HCT116 (cell line): Measurements from ENCODE around the gene NUDT8. TPM values are rescaled to one million over a fixed set of nuclear protein-coding genes. Genes with fewer than 3 reads are reported as not detected.
A peak's percentile ranks its signal among the peaks of the same experiment; 100 is the strongest.

Source experiments
- ATAC-seq: fragments of 200-7000 bp; cut with Tn5 transposase; 2 replicates; pipeline ENCODE4 v1.9.1; 2020; ENCODE audit warnings: mild to moderate bottlenecking, moderate library complexity
- BruUV-seq: library from RNA; stranded (reverse); fragments of 400-500 nt; replicated peaks from 2 replicates; lab custom pipeline; 2021; lab: Mats Ljungman, UMichigan
- CTCF ChIA-PET: fragments of 300-600 bp; sonication (Branson Sonifier 250); formaldehyde crosslinking; loops from one replicate; lab custom pipeline; 2021; ENCODE audit warnings: antibody characterized with exemption; lab: Charles Lee
- POLR2A ChIA-PET: fragments of 300-600, 350-600 bp; sonication (Branson Sonifier 250); formaldehyde crosslinking; loops from one replicate; lab custom pipeline; 2021; ENCODE audit warnings: antibody characterized with exemption; lab: Charles Lee
- RAD21 ChIA-PET, 2 experiments: fragments of 300-600 bp; sonication (Branson Sonifier 250); formaldehyde crosslinking; loops; one replicate each; lab custom pipeline; 2023; ENCODE audit warnings: low total read pairs in 2 of 2; ENCODE audit not compliant: uncharacterized antibody in 2 of 2, unreplicated experiment in 2 of 2, low non-redundant PET in 1 of 2; lab: Charles Lee
- DNase-seq: peaks from one replicate; pipeline ENCODE4 v3.0.0-alpha.2; 2010; ENCODE audit warnings: low read depth, low spot score
- H2AFZ ChIP-seq: fragments of 200-600 bp; shearing (Covaris generic), sonication (generic); 2 replicates; pipeline ENCODE4 v1.6.1; 2017; ENCODE audit warnings: low read depth, mixed run types, mixed read lengths, antibody characterized with exemption, low read length; ENCODE audit not compliant: poor library complexity, severe bottlenecking
- H3K27ac ChIP-seq: 2 replicates; pipeline ENCODE4 v1.5.1; 2012; ENCODE audit warnings: low read depth, low read length
- H3K27me3 ChIP-seq: fragments of 200-600 bp; sonication (generic); 2 replicates; pipeline ENCODE4 v1.6.1; 2016; ENCODE audit warnings: mixed run types, low read length, mixed read lengths; ENCODE audit not compliant: insufficient read depth
- H3K36me3 ChIP-seq, 2 experiments: fragments of 200-500 bp in 1 of 2; fragments of 200-600 bp in 1 of 2; sonication (Bioruptor generic) in 1 of 2; sonication (generic) in 1 of 2; 2 replicates each; pipeline versions ENCODE4 v1.5.1 to v1.6.1; 2014 to 2016; ENCODE audit warnings: low read length in 2 of 2, inconsistent platforms in 1 of 2, mixed read lengths in 1 of 2, mixed run types in 1 of 2; ENCODE audit not compliant: insufficient read depth in 2 of 2, control insufficient read depth in 1 of 2
- H3K4me1 ChIP-seq, 2 experiments: fragments of 200-600 bp in 1 of 2; sonication (generic) in 1 of 2; 2 replicates each; pipeline versions ENCODE4 v1.5.1 to v1.6.1; 2012 to 2017; ENCODE audit warnings: low read length in 2 of 2, inconsistent platforms in 1 of 2, mild to moderate bottlenecking in 1 of 2, mixed read lengths in 1 of 2, mixed run types in 1 of 2, moderate library complexity in 1 of 2; ENCODE audit not compliant: insufficient read depth in 2 of 2, control insufficient read depth in 1 of 2
- H3K4me2 ChIP-seq: fragments of 200-600 bp; sonication (generic); 2 replicates; pipeline ENCODE4 v1.6.1; 2017; ENCODE audit warnings: mixed run types, low read length, mixed read lengths
- H3K4me3 ChIP-seq, 2 experiments: fragments of 200-600 bp in 1 of 2; sonication (generic) in 1 of 2; replicated peaks in 1 of 2; 2 replicates each; pipeline ENCODE4 v1.5.1; 2011 to 2016; ENCODE audit warnings: low read length in 2 of 2, control low read depth in 1 of 2, low read depth in 1 of 2, mild to moderate bottlenecking in 1 of 2, mixed read lengths in 1 of 2, mixed run types in 1 of 2
- H3K79me2 ChIP-seq: fragments of 200-600 bp; sonication (generic); 2 replicates; pipeline ENCODE4 v1.6.1; 2017; ENCODE audit warnings: mild to moderate bottlenecking, mixed run types, low read length, moderate library complexity, mixed read lengths; ENCODE audit not compliant: insufficient read depth
- H3K9ac ChIP-seq: fragments of 200-600 bp; sonication (generic); 2 replicates; pipeline ENCODE4 v1.6.1; 2016; ENCODE audit warnings: low read length, mixed read lengths
- H3K9me2 ChIP-seq: fragments of 200-600 bp; sonication (generic), shearing (Covaris generic); 2 replicates; pipeline ENCODE4 v1.6.1; 2017; ENCODE audit warnings: mixed run types, mild to moderate bottlenecking, moderate library complexity; ENCODE audit not compliant: insufficient read depth
- H3K9me3 ChIP-seq, 2 experiments: fragments of 200-500 bp in 1 of 2; fragments of 200-600 bp in 1 of 2; sonication (Bioruptor generic) in 1 of 2; sonication (generic) in 1 of 2; 2 replicates each; pipeline ENCODE4 v1.6.1; 2014 to 2017; ENCODE audit warnings: low read length in 2 of 2, mixed read lengths in 2 of 2, inconsistent platforms in 1 of 2, low read depth in 1 of 2, mild to moderate bottlenecking in 1 of 2, mixed run types in 1 of 2, moderate library complexity in 1 of 2; ENCODE audit not compliant: control insufficient read depth in 1 of 2, insufficient read depth in 1 of 2
- H4K20me1 ChIP-seq: fragments of 200-600 bp; sonication (generic), shearing (Covaris generic); 2 replicates; pipeline ENCODE4 v1.6.1; 2017; ENCODE audit warnings: mixed run types, mild to moderate bottlenecking, moderate library complexity; ENCODE audit not compliant: insufficient read depth
- ATF3 ChIP-seq: IDR thresholded peaks from 2 replicates; pipeline ENCODE4 v1.6.1; 2012
- CBX3 ChIP-seq: IDR thresholded peaks from 2 replicates; pipeline ENCODE4 v1.6.1; 2012; ENCODE audit warnings: low read depth
- ELF1 ChIP-seq: IDR thresholded peaks from 2 replicates; pipeline ENCODE4 v1.6.1; 2012; ENCODE audit warnings: low read depth, borderline replicate concordance
- FOSL1 ChIP-seq: IDR thresholded peaks from 2 replicates; pipeline ENCODE4 v1.6.1; 2012; ENCODE audit warnings: low read depth
- POLR2A ChIP-seq: IDR thresholded peaks from 2 replicates; pipeline ENCODE4 v1.7.0; 2011; ENCODE audit warnings: borderline replicate concordance; ENCODE audit not compliant: insufficient read depth, insufficient read length; ENCODE audit errors: extremely low read depth
- POLR2AphosphoS5 ChIP-seq: IDR thresholded peaks from 2 replicates; pipeline ENCODE4 v1.6.1; 2011; ENCODE audit warnings: mild to moderate bottlenecking, low read depth, low read length, moderate library complexity
- RAD21 ChIP-seq: IDR thresholded peaks from 2 replicates; pipeline ENCODE4 v1.6.1; 2012; ENCODE audit warnings: low read depth, mild to moderate bottlenecking
- SRF ChIP-seq: IDR thresholded peaks from 2 replicates; pipeline ENCODE4 v1.6.1; 2012; ENCODE audit warnings: low read depth
- YY1 ChIP-seq: IDR thresholded peaks from 2 replicates; pipeline ENCODE4 v1.6.1; 2011; ENCODE audit warnings: low read length, low read depth, moderate library complexity, mild to moderate bottlenecking; ENCODE audit not compliant: insufficient replicate concordance; ENCODE audit errors: extremely low read depth
- ZBTB33 ChIP-seq: IDR thresholded peaks from 2 replicates; pipeline ENCODE4 v1.6.1; 2011; ENCODE audit warnings: mild to moderate bottlenecking, low read length, moderate library complexity; ENCODE audit not compliant: insufficient replicate concordance; ENCODE audit errors: extremely low read depth
- ZFX ChIP-seq: fragments of 450-650 bp; IDR thresholded peaks from 2 replicates; pipeline ENCODE4 v1.6.1; 2017
- intact Hi-C: fragments of 100-400 bp; cut with micrococcal nuclease; formaldehyde crosslinking; loops from 2 replicates; pipeline ENCODE4 v1.10.0; 2022
- total RNA-seq: library from RNA; stranded (reverse); gene quantifications from one replicate; pipeline ENCODE4 v1.2.1, GENCODE V29; 2021; ENCODE audit not compliant: unreplicated experiment
- TF ChIP-seq, protein P1 (sequence below): IDR thresholded peaks from 2 replicates; pipeline ENCODE4 v1.6.1; 2012; ENCODE audit warnings: low read depth

Gene NUDT8
- total RNA-seq, 1 experiment from 2014 or later = 18.7 TPM

DNA sequence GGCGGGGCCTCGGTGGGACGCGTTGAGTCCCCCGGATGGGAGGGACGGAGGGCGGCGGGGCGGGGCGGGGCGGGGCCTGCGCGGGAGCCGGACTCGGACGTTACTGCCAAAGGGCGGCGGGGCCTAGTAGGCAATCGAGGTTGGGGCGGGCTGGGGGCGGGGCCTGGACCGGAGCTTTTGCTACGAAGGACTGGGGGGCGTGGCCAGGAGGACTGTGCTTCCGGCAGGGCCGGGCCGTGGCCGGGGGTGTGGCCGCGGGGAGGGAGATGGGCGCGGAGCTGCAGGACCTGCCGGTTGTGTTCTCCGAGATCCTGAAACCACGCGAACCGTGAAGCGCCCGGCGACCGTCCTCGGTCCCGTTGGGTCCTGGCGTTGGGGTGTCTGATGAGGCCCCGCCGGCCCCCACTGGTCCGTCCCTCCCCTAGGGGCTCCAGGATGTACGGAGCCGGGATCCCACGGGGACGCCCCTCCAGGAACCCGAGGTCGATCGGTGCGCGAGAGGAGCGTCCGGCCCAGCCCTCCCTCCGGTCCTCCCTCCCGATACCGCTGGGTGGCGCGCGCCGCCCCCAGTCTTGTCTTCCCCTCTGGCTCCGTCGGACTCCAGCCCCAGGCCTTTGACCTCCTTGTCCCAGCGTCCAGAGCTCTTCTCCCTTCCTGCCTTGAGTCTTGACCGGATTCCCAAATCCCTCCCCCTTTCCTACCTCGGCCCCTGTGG lies 648 bp upstream of the NUDT8 start (continued):
- TF ChIP-seq, protein P1, sequence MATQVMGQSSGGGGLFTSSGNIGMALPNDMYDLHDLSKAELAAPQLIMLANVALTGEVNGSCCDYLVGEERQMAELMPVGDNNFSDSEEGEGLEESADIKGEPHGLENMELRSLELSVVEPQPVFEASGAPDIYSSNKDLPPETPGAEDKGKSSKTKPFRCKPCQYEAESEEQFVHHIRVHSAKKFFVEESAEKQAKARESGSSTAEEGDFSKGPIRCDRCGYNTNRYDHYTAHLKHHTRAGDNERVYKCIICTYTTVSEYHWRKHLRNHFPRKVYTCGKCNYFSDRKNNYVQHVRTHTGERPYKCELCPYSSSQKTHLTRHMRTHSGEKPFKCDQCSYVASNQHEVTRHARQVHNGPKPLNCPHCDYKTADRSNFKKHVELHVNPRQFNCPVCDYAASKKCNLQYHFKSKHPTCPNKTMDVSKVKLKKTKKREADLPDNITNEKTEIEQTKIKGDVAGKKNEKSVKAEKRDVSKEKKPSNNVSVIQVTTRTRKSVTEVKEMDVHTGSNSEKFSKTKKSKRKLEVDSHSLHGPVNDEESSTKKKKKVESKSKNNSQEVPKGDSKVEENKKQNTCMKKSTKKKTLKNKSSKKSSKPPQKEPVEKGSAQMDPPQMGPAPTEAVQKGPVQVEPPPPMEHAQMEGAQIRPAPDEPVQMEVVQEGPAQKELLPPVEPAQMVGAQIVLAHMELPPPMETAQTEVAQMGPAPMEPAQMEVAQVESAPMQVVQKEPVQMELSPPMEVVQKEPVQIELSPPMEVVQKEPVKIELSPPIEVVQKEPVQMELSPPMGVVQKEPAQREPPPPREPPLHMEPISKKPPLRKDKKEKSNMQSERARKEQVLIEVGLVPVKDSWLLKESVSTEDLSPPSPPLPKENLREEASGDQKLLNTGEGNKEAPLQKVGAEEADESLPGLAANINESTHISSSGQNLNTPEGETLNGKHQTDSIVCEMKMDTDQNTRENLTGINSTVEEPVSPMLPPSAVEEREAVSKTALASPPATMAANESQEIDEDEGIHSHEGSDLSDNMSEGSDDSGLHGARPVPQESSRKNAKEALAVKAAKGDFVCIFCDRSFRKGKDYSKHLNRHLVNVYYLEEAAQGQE = no peak
- TF ChIP-seq RAD21 = peak; percentile 66
- TF ChIP-seq CBX3 = no peak
- peak; percentile 18 for TF ChIP-seq POLR2A
- TF ChIP-seq FOSL1 = no peak

DNA sequence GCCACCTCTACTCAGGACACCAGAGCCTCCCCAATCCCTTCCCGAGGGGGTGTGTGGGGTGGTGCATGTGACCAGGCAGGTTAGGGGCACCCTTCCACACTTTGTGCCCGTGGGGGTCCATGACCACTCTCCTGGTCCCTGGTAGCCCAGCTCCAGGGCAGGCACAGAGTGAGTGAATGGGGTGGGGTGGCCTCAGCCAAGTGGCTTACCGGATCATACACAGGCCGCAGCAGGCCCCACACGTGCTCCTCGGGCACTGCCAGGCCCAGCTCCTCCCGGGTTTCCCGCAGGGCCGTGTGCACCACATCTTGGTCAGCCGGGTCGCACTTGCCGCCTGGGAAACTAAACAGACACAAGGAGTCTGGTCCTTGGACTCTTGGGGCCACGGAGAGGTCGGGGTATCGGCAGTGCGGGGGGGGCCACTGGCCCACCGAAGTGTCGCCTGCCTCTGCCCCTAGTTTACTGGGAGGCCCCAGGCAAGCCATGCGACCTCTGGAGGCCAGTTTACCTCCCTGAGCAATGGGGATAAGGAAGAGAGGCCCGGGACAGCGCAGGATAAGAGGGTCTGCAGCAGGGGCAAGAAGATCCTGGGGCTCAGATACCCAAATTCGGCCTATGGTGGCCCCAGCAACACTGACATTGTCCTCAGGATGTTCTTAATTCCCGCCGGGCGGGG lies 889 bp downstream of the NUDT8 start:
- Histone ChIP-seq H3K36me3 (no peaks in the 10 kb centered on the region), H3K4me3 (peak overlapping the region; percentile 54 to 60), H3K4me2 (peak overlapping the region; percentile 92), H3K9me2 (no peaks in the 10 kb centered on the region), H3K79me2 (no peaks in the 10 kb centered on the region), H2AFZ (no peak overlapping the region), H3K9ac (peak overlapping the region; percentile 75), H4K20me1 (no peaks in the 10 kb centered on the region), H3K4me1 (peaks cover 5 to 25% of the 10 kb centered on the region in 2 experiments; a peak in 3 of 4 replicates), H3K9me3 (no peaks in the 10 kb centered on the region), H3K27ac (peak overlapping the region; percentile 96; the same call in 1 of the 2 replicates), H3K27me3 (no peaks in the 10 kb centered on the region)
- ChIA-PET CTCF (interaction anchor here (0.6 to 2.9 kb wide), 20 partner anchors 9 to 227 kb away, joined by 3 to 34 read pairs (median 9); partner anchors contain the start of genes ACY3, GSTP1, PPP1CA and TBX10), RAD21 (interaction anchor here (0.8 to 1.3 kb wide), 2 partner anchors 31 to 63 kb away, joined by 4 to 6 read pairs; no protein-coding TSS in a partner anchor), POLR2A (interaction anchor here (1.2 kb wide), 3 partner anchors 10 to 56 kb away, joined by 3 to 6 read pairs (median 3); no protein-coding TSS in a partner anchor)
- BruUV-seq = TSS peak; percentile 46
- intact Hi-C loops = no loop called here
- ATAC-seq (no peak), DNase-seq (no peak)
- TF ChIP-seq ZFX (no peak), SRF (no peak), POLR2A (no peak), RAD21 (no peak), ZBTB33 (no peak), POLR2AphosphoS5 (no peak), YY1 (no peak), ELF1 (no peak), ATF3 (no peak)
- TF ChIP-seq, protein P1 = no peak
